Suppressor macrophage treated with lipopolysaccharide for 4 hours (primary cell): ENCODE results near the gene OR11A1.

Experiments used
- DNase-seq: peaks from one replicate; pipeline ENCODE4 v3.0.0-alpha.2; 2020

The OR11A1 gene, protein sequence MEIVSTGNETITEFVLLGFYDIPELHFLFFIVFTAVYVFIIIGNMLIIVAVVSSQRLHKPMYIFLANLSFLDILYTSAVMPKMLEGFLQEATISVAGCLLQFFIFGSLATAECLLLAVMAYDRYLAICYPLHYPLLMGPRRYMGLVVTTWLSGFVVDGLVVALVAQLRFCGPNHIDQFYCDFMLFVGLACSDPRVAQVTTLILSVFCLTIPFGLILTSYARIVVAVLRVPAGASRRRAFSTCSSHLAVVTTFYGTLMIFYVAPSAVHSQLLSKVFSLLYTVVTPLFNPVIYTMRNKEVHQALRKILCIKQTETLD

DNA sequence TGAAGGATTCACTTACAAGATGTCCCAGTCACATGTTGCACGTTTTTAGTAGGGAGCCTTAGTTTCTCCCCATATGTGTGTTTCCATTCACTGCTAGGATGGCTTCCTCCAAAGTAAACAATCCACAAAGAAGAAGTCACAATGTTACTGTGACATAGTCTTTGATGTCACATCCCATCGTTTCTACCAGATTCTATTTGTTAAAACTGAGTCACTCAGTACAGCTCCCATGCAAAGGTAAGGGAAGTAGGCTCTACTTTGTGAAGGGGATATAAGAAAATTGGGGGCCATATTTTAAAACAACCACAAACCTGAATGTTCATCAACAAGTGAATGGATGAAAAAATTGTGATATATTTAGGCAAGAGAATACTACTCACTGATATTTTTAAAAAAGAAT is at the start of gene OR11A1, which contains the start of gene OR2H1:
Gene OR11A1, minus strand, starts transcription at position 101 of the 400 bp plus-strand sequence. CDS start 29,430 bp downstream, outside the sequence.
Gene OR2H1, plus strand, starts transcription at position 185 of the 400 bp plus-strand sequence. CDS start 4,615 bp downstream, outside the sequence.
- no peak for DNase-seq

DNA sequence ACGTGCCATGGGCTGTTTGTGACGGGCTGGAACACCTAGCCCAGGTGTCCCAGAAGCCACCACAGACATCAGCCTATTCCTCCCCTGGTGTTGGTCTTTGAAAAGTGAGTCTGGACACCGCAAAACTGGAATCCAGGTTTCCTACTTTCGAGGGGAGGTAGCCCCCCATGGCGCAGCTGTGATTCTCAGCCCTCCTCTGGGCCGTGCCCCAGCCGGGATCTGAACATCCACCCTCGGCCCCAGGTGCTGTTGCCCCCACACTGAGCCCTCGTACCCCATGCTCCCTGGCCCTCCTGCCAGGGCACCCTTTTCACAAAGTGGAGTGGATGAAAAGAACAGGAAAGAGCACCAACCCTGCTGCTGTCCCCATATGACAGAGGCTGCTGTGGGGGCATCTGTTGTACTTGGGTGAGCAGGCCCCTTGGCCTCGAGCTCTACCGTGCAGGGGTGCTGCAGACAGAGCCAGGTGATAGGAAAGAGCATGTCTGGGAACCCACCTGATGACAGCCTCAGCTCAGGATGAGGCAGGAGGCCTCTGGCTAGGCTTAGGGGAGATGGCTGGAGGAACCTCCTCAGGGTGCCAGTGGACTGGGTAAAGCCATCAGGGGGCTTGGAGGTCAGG is 49.7 kb upstream of the OR11A1 start:
- no peak for DNase-seq

DNA sequence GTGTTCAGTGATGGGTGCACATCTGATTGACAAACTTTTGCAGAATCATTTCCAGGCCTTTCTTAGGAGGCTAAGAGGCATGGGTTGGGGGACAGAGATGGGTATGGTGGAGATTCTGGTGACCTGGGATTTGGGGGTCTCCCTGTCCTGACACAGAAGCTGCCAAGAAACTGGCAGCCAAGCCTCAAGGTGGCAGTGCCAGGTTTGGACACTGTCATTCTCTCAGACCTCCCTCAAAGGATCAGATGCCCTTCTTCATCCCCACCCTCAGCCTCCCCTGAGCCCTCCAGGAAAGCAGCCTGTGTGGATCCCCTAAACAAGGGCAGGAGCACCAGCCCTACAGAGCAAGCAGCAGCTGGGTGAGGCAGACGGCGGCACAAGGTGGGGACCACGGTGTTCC is 48.9 kb upstream of the OR11A1 start:
- DNase-seq: no peak

DNA sequence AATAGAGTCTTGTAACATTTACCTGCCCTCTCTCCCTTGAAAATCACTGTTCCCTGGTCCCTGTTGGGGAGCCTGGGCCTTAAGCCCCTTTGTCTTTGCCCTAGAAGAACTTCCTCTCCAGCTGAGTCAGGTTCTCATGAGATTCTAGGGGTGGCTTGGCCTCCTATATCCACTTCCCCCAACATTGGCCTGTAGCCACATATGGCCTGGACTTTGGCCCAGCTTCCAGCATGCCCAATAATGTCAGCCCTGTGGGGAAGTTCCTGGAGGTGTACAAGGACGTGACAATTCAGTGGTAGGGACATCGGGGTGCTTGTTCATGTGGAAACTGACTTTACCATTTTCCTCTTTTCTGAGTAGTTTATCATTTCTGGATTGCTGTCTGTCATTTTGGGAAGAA is 48.1 kb upstream of the OR11A1 start:
- DNase-seq: no peak

DNA sequence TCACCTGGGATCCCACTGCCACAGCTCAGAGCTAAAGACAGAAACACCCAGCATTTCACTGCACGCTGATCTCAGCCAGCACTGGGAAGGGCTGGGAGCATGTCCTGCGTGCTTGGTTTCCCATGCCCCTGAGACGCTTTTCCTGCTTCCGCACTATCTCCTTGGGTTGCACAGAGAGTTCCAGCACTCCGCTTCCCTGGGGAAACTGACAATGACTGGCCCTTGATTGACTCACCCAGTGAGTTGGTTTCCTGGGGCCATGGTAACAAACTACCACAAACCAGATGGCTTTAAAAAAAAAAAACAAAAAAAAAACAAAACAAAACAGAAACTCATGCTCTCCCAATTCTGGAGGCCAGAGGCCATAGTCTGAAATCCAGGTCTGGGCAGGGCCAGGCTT is 45.7 kb upstream of the OR11A1 start:
- no peak for DNase-seq

DNA sequence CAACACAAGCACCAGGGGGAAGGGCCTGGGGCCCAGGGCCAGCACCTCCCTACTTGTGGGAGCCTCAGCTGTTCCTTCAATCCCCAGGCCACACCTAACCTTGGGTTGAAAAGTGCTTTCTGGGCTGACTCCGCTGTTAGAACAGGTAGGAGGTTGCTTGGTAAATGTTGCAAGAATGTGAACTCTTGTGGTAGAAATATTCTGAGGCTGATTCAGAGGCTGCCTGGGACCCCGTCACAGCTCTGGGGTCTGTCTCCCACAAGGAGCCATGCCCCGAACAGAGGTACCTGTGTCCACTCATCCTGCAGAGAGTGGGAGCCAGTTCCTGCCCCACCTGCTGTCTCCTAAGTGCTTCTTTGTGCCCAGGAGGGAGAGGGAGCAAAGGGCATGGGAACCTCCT is 45.3 kb upstream of the OR11A1 start:
- no peak for DNase-seq

DNA sequence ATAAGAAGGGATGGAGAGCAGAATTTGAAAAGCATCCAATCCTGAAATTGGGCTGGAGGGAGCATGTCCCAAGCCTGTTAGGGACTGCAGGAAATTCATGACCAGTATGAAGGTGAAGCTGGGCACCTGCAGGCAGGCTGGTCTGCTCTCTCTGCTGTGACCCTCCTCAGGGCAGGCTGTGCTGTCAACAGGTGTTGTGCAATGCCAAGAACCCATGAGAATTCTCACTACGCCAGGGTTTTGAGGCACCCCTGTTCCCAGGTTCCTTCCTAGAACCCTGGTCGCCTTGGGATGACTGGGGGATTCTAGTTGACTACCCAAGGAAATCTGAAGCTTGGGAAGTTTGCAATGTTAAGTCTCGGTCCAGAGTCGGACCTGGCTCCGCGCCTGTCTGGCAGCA is 44.2 kb upstream of the OR11A1 start:
- DNase-seq: no peak

DNA sequence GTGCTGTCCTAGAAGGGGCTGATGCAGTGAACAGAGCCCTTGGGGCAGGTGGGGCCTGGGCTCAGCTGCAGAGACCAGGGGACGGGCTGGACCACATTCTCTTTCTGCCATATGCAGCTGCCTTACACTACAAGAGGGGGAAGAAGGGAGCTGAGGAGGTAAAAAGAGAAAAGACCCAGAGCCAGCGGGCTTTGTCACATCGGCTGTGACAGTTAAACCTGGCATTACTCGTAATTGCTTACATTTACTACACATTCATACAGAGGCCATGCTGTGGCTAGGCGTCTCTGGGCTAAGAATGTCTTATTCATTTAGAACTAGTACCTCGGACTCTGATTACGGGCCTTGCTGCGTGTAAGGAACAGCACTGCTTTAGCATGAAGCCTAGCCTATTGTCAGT is 43.7 kb upstream of the OR11A1 start:
- DNase-seq: no peak

DNA sequence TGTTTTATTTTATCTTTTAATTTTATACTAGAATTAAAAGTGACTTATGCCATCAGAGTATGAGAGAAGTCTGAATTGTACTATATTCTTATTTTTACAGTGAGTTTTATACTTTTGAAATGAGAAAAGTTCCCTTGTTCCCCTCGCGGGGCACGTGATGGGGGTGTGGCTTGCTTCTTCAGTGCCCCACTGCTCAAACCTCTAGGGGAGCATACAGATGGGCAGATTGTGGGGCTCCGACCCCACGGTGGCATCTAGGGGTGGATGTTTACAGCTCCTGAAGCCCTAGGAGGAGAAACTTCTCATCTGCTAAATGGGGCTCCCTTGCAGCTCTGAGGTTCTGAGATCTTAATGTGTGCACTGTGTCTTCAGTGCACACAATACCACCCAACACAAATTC is 42.8 kb upstream of the OR11A1 start:
- DNase-seq: no peak

DNA sequence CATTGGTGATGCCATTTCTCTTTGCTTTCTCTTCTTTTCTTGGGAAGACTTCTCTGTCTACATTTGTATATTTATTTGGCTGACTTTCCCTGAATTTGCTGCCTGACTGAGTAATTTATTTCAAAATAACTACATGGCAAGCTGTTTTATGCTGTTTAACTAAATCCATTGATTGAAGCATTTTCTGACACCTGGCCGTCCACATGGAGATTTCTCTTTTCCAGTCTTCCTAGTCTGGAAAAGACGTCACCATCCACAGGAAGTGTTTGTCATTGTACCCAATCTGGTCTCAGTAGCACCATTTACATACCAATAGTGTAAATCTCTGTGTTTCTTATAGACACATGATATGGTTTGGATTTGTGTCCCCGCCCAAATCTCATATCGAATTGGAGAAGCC is 40.1 kb upstream of the OR11A1 start:
- DNase-seq: no peak

DNA sequence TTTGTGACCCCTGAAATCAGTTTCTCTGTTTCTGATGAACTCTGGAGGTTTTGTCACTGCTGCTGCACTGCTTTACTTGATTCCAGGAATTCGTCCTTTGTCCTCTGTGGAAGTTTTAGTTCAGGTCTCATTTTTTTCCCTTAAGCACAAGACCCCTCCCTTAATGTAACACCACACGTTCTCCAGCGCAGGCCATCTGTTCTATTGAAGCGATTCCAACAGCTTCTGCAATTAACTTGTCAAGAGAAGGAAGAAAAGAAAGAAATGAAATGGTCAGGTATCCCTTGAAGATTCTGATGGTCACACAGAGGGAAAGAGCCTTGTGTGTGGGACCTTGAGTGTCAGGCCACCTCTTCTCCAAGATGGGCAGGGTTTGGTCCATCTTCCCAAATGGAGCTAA is 38.7 kb upstream of the OR11A1 start:
- no peak for DNase-seq

DNA sequence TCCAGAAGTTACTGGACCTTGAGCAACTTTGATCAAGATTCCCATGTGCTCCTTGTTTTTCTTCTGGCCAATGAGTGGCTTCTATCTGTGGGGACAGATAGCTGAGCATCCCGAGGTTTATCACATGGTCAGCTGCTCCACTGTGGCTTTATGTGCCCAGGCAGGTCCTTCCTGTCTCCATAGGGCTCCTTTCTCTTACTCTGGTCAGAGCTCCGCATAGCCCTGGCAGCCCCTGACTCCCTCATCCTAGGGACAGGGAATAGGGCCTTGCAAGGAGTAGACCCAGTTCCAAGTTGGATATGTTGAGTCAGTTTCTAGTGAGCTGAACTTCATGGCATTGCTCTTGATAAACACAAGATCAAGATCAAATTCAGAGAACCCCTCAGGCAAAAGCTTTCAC is 37.3 kb upstream of the OR11A1 start:
- DNase-seq: no peak

DNA sequence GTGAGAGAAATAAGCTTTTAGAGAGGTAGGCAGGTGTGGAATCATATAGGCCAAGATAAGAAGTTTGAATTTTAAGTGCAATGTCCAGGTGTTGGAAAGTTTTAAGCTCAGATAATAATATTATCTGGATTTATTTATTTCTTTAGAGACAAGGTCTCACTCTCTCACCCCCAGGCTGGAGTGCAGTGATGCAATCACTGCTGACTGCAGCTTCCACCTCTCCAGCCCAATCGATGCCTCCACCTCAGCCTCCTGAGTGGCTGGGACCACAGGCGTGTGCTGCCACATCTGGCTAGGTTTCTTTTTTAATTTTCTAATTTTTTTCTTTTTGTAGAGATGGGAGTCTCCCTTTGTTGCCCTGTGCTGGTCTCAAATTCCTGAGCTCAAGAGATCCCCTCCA is 36.4 kb upstream of the OR11A1 start:
- no peak for DNase-seq

DNA sequence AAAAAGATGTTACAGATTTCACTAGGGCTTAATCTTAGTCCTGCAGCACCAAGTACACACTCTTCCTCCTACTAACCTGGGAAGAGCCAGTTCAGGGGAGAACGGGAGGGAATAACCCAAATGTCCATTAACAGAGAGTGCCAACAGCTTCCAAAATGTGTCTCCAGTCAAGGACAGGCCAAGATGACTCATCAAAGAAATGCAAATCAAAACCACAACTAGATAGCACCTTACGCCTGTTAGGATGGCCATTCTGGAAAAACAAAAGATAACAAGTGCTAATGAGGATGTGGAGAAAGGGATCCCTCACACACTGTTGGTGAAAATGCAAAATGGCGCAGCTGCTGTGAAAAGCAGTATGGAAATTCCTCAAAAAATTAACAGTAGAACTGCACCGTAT is 34.7 kb upstream of the OR11A1 start:
- no peak for DNase-seq

DNA sequence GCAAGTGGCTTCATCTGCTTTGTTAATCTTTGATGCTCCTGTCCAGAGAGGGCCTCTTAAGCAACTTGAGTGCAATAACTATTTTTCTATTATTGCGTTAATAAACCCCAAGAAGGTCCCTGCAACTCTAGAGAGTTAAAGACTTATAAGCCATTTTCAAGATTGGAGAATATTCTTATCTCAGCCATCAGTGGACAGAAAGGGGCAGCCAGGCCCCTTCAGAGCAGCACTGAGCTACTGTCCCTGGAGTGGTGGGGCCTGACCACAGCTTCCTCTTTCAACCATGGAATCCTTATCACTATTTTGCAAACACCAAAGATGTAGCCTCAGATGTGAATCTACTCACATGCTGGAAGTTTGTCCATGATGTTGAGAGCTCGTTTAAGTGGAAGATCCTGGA is 33.7 kb upstream of the OR11A1 start:
- no peak for DNase-seq

DNA sequence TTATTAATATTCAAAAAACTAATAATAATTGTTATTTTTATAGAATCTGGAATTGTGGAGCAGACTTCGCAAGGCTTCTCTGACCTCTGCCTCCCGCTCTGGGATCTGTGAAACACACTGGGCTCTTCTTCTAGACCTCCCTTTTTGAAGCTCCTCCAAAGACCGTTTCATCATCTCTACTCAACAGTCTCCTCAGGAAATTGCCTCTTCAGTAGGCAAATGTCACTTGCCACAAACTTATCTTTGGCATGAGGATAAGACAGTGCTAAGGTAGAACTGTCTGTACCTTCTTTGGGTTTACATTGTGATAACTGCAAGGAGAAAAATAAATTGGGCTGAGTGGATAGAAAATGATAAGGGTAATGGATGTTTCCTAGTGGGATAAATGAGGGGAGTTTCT is 33.2 kb upstream of the OR11A1 start:
- DNase-seq: no peak

DNA sequence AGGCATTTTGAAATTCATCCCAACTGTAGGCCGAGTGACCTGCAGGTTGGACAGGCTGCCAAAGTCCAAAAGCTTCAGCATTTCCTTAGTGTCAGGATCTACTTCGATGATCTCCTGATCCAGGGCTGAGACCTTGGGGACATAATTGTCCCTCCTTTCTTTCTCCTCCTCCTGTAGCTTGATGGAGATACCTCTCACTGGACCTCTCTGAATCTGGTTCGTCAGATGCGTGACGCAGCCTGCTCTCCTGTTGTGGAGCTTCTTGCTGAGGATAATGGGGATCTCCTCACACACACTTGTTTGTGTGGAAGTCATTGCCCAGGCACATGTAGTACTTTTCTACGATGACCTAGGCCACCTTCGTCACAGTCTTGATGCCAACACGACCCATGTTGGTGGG is 32.4 kb upstream of the OR11A1 start:
- DNase-seq: no peak

DNA sequence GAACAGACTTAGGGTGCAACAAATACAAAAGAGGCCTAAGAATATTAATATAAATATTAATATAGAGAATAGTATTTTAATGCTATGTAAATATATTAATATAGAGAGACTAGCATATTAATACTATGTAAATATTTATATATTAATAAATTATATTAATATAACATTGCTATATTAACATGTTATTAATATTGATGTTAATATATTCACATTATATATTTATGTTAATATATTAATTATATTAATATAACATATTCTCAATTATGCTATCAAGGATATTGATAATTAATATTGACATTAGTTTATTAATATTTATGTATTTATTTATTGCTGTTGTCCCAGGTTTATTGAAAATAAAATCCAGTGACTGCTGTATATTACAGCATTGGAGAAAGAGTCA is 32.0 kb upstream of the OR11A1 start:
- no peak for DNase-seq

DNA sequence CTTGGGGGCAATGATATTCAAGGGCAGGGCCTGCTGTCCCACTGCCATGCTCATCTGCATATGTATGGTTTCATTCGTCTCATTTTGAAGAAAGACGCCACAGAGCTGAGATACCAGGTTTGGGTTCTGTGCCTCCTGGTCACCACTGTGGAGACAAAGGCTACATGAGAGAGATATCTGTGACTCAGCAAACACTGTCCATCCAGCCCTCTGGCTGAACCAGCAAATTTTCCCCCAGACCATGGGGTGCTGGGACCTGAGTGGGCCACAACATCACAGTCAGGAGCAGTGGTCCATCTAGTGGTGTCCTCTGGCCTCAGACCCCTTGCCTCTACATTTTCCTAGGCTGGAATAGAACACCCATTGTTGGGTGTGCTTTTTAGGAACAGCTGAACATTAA is 30.8 kb upstream of the OR11A1 start, which contains the start of gene MAS1L:
Gene MAS1L, minus strand, starts transcription at position 297 of the 400 bp plus-strand sequence. Its CDS starts 54 bp downstream, at position 243.
- no peak for DNase-seq

DNA sequence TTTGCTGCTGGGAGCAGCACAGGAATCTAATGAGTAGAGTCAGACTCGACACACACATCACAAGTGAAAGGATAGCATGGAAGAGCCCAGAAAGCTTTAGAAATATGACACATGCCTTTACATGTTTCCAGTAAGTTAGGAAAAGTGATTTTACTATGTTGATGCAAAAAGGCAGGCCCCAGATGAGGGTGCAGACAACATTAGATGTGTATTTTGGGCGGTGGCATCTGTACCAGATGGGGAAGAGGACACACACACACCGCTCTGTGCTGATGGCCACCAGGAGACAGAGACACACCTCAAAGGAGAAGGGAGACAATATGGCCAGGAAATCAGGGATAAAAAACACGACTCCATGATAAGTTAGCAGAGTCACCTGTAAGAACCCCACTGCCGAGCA is 30.3 kb upstream of the OR11A1 start:
- DNase-seq: no peak

DNA sequence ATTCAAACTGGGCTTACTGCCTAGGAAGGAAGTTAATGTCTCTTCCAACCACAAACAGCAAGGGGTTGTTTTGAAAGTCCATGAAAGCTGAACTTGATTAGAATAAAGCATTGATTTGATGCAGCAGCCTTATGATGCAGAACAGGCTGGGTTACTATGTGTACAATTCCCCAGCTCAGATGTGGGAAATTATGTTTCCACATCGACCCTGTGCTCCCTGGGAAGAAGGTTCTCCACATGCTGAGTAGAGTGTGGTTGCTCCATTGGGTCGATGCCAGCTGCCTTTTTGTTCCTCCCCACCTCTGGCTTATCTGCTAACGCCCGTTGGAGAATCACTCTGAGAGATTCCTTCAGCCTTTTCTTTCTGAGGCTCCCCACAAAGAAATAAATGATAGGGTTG is 29.7 kb upstream of the OR11A1 start:
- DNase-seq: no peak

DNA sequence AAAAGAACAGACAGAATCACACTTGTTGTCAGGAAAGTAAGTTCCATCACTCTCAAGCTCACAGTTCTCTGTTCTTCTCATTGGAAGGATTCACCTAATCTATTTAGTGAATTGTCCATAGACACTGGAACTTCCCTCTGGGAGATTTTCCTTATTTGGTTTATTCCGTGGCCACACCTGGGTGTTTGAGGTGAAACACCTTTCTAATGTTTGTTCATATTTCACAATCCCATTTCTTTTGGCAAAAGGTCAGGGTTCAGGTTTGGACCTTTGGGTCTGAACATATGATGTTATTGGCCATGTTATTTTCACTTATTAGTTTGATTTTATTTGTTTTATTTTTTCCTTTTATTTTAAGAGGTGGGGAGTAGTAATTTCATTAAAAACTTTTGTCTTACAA is 26.9 kb upstream of the OR11A1 start:
- no peak for DNase-seq

DNA sequence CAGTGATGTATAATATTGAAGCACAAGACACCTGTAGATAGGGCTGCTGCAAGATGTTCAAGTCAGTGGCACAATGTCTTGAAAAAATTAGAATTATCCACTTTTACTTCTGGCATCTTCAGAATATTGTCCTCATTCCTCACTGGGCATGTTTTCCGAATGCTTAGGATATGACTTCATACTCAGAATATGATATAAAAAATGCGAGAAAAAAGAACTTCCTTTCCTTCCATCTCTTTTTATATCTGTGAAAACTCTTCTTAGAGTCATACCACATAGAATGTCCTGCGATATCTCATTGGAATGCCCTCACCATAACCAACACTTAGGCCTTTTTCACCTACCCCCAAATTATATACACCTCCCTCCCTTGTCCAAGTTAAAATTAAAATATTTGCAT is 26.3 kb upstream of the OR11A1 start:
- DNase-seq: no peak

DNA sequence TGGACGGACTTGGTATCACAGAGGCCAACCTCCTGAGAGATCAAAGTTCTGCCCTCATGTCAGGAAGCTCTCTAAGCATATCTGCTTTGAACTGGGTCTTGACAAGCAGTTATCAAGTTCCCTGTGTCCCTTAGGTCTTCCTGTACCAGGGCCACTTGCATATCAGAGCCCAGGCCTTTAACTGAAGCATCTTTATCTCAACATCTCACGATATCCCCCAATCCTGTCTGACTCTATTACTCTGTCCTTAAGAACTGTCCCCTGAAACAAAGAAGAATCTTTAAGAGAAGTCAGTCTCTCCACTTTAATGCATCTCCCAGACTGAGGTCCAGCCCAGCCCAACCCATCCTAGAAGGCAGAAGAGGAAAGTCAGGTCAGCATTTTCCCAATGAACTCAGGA is 22.7 kb upstream of the OR11A1 start:
- no peak for DNase-seq

DNA sequence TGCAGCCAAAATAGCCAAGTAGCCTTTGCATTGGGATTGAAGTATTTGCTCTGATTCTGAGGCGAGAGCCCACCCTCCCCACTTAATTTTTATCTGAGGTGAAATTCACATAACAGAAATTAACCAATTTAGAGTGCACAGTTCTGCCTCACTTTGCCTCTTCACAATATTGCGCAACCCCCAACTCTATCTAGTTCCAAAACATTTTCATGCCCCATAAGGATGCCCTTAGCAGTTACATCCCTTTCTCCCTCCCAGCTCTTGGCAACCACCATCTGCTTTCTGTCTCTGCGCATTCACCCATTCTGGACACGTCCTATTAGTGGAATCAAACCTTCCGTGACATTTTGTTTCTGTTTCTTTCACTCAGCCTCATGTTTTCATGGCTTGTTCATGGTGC is 21.9 kb upstream of the OR11A1 start:
- DNase-seq: no peak
